IPS-11a (cell line): Measurements from ENCODE around the gene TIMM10.
"Not testable (repeated sequence)": the region's sequence is repeated elsewhere in the genome, so short reads cannot be mapped to it uniquely, and the experiment has no call there.

Experiments
- H3K4me3 ChIP-seq: one replicate; pipeline ENCODE4 v1.5.1; 2013; ENCODE audit warnings: low read depth, low read length, control low read depth

TIMM10 gene

DNA sequence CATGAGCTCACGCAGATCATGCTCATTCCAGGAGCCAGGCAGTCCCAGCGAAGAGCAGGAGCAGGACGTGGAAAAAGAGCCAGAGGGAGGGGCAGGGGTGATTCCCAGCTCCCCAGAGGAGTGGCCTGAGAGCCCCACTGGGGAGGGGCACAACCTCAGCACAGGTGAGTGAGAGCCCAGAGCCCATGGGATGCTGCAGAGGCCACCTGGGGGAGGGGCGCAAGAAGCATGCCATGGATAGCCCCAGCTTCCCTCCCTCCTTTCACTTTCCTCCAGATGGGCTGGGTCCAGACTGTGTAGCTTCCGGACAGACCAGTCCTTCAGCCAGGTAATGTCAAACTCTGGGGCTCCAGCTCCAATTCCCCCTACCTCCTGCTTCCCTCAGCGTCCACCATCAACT is 13.0 kb upstream of the TIMM10 start:
- H3K4me3 ChIP-seq: no peak overlapping the region

DNA sequence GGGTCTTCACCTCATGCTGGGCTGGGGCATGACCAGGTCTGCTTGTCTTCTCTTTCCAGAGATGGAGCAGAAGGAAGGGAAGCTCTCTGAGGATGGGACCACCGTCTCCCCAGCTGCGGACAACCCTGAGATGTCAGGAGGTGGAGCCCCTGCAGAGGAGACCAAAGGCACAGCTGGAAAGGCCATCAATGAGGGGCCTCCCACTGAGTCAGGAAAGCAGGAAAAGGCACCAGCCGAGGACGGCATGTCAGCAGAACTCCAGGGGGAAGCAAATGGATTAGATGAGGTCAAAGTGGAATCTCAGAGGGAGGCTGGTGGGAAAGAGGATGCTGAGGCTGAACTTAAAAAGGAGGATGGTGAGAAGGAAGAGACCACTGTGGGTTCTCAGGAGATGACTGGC is 12.0 kb upstream of the TIMM10 start:
- no peak overlapping the region for H3K4me3 ChIP-seq

DNA sequence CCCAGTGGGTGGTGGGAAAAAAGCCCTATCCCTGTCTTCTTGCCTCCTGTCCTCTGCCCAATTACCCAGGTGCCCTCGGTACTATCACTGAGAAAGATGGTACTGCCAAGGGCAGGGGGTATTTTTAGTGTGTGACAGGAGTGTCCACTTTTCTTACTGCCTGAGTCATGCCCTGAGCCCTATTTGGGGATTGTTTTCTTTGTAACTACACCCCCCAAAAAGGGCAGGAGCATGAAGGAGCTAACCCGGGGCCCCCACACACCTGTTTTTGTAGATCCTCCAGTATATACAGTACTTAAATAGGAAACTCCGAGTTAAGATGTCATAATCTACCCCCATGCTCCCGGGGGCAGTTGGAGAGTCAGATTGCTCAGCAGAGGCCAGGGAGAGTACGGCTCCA is 10.6 kb upstream of the TIMM10 start:
- H3K4me3 ChIP-seq: no peak overlapping the region

DNA sequence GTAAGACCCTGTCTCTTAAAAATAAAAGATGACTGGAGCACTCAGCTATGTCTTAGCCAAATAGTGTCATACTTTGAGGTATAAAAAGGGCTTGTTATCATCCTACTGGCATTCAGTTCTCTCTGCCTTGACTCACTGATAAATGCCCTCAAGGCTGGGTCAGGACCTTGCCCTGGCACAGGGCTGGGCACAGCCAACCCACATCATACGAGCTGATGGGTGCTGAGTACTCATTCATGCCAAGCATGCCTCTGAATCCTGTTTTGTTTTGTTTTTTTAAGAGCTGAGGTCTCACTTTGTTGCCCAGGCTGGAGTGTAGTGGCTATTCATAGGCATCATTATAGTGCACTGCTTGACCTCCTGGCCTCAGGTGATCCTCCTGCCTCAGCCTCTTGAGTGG is 8.8 kb upstream of the TIMM10 start:
- no peak overlapping the region for H3K4me3 ChIP-seq

DNA sequence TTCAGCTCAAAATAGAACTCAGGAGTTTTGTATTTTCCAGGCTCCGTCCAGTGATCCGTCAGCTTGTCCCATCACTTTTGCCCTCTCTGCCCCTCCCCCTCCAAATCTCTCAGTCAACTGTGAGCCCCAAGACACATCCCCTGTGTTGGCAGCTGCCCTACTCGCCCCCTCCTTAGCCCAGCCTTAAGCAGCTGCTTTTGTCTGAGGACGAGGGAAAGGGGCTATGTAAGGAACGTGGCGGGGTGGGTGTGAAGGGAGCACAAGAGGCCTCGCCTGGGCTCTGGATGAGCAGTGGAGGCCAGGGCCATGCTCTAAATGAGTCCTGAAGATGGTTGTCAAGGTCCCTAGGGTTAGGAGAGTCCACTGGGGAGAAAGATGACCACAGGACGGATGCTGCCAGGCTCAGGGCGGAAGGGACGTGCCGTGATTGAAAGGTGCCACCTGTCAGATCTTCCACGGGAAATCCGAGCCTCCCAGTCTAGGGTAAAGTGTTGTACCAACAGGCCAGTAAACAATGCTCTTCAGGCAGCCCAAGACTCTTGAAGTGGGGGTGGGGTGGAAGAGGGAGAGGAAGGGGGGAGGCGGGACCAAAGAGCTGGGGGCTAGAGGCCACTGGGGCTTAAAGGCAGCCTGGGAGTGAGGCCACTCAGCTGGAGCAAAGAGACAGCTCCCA is 6.5 kb upstream of the TIMM10 start, which contains the start of gene SMTNL1:
Gene SMTNL1, plus strand, starts transcription at position 649 of the 673 bp plus-strand sequence. CDS start 5,048 bp downstream, outside the sequence.
- H3K4me3 ChIP-seq: no peak within 1 kb of the TSS

DNA sequence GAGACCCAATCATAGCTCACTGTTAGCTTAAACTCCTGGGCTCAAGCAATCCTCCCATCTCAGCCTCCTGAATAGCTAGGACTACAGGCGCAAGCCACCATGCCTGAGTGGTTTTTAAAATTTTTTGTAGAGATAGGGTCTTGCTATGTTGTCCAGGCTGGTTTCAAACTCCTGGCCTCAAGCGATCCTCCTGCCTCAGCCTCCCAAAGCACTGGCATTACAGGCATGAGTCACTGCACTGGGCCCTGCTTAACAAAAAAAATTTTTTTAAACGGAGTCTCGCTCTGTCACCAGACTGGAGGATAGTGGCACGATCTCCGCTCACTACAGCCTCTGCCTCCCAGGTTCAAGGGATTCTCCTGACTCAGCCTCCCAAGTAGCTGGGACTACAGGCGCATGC is 3.9 kb upstream of the TIMM10 start:
- H3K4me3 ChIP-seq: not testable (repeated sequence)

DNA sequence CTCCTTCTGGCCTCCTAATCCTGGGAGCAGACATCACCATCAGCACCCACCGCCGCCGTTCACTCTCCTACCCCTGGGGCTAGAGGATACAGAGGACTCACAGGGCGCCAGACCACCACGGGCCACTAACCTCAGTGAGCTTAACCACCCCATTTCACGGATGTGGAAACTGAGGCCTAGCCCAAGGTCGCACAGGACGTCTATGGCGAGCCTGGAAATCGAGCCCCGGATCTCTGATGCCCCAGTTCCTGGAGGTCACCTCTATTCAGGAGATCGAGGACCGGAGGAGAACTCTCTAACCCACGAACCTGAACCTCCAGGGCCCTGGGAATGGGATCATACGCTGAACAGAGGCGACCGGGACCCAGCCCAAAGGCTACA is 349 bp downstream of the TIMM10 start:
- peak overlapping the region; percentile 98 for H3K4me3 ChIP-seq

- H3K4me3 ChIP-seq: no peak overlapping the region
Measured at GRCh38 chr11:57529012-57529411, 1.5 kb downstream of the TIMM10 start.

- no peak overlapping the region for H3K4me3 ChIP-seq
Measured at GRCh38 chr11:57527056-57527631, 3.4 kb downstream of the TIMM10 start.

- H3K4me3 ChIP-seq: no peak overlapping the region
Measured at GRCh38 chr11:57523419-57523818, 7.1 kb downstream of the TIMM10 start.

DNA sequence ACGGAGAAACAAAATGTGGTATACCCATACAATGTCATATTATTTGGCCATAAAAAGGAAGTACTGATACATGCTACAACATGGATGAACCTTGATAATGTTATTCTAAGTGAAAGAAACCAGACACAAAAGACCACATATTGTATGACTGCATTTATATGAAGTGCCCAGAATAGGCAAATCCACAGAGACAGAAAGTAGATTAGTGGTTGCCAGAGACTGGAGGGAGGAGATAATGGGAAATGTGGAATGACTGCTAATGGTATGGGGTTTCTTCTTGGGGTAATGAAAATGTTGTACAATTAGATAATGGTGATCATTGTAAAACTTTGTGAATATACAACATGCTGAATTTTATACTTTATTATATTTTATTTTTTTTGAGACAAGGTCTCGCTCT is 9.4 kb downstream of the TIMM10 start:
- H3K4me3 ChIP-seq: no peak overlapping the region

GRCh38 chr11:57516061-57516443 is 14.5 kb downstream of the TIMM10 start:
- H3K4me3 ChIP-seq: peak overlapping the region; percentile 80

DNA sequence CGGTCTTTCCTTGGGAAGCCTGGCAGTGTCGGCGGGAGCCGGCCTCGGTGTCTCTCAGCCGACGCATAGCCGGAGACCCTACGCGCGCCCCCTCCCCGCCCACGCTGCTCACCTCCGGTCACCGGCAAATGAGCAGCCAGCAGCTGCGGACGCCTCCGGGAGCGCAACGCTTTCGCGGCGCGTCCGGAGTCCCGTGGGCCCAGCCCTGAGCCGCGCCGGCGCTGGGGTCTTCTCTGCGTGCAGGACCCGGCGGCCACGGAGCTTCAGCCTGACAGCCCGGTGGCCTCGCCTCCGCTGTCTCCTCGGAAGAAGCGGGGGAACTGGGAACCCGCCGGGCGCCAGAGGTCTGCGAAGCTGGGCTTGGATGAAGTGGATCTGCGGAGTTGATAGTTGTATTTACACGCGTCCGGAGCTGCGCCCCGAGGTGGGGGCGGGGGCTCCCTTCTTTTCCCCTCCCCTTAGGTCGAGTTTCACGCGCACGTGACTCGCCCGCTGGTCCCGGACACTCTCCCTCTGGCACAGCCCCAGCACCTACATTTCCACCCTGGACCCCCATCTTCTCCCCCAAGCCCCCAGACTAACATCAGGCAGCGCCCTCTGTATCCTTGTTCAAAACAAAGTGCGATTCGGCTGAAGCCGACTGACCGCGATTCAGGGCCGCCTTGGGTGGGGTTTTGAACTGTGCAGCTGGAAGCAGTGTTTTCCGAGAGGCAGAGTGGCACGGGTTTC is 15.1 kb downstream of the TIMM10 start, which contains the start of gene SLC43A1:
Gene SLC43A1, minus strand, starts transcription at position 371 of the 729 bp plus-strand sequence. CDS start 1,591 bp downstream, outside the sequence.
- peak within 1 kb of the TSS; percentile 80 for H3K4me3 ChIP-seq

GRCh38 chr11:57514538-57515331 is 15.8 kb downstream of the TIMM10 start:
- H3K4me3 ChIP-seq: peak overlapping the region; percentile 80

- H3K4me3 ChIP-seq: peak overlapping the region; percentile 80
Measured at GRCh38 chr11:57513911-57514537, 16.5 kb downstream of the TIMM10 start.

DNA sequence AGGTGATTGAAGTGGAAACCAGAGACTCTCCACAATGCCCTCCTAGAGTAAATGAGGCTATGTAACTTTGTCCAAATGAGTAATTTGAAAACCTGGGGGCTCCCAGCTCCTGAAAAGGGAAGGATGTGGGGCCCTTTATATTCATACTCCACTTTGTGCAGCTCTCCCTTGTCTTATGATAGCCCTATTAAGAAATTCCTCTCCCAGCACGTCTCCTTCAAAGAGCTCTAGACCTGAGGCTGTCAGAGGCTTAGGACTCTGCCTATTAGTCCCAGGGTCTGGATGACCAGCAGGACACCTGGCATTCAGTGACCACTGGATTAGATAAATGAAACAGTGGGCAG is 17.1 kb downstream of the TIMM10 start:
- H3K4me3 ChIP-seq: no peak overlapping the region

- peak overlapping the region; percentile 4 for H3K4me3 ChIP-seq
Measured at GRCh38 chr11:57512646-57513451, 17.7 kb downstream of the TIMM10 start.

- no peak overlapping the region for H3K4me3 ChIP-seq
Measured at GRCh38 chr11:57511741-57512430, 18.7 kb downstream of the TIMM10 start.

DNA sequence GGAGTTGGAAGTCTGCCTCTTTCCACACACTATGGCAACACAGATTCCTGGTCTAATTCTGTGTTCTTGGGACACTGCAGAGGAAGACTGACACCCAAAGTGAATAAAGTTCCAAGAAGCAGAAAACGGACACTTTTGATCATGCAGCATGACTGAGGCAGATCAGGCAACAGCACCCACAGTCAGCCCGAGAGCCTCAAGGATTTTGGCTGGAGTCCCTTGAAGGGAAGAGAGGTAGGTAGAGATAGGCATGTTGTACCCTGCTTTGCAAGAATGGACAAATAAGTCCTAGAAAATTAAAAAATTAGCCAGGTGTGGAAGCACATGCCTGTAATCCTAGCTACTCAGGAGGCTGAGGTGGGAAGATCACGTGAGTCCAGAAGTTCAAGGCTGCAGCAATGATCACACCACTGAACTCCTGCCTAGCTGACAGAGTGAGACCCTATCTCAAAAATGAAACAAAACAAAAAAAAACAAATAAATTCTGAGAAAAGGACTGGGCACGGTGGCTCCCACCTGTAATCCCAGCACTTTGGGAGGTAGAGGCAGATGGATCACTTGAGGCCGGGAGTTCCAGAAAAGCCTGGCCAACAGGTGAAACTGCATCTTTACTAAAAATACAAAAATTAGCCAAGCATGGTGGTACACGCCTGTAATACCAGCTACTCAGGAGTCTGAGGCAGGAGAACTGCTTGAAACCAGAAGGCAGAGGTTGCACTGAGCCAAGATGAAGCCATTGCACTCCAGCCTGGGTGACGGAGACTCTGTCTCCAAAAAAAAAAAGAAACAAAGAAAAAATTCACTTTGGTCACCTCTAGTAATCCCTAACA is 22.0 kb downstream of the TIMM10 start:
- no peak overlapping the region for H3K4me3 ChIP-seq
